Measurements from ENCODE around the gene KHK.

Gene KHK

GRCh38 chr2:27082773-27083409, 3.7 kb upstream of the KHK start:
- no peak for DNase-seq

GRCh38 chr2:27083410-27084296, 2.9 kb upstream of the KHK start:
- DNase-seq = no peak

GRCh38 chr2:27084297-27085061, 2.1 kb upstream of the KHK start:
- DNase-seq = no peak

- DNase-seq = no peak
These were observed 1.4 kb upstream of the KHK start for GRCh38 chr2:27085062-27085672.

- no peak for DNase-seq
These were observed 891 bp upstream of the KHK start for GRCh38 chr2:27085673-27086089.

GRCh38 chr2:27086090-27086723, 365 bp upstream of the KHK start:
- peak; percentile 87 to 97 for DNase-seq

GRCh38 chr2:27087823-27088410, 1.3 kb downstream of the KHK start:
- DNase-seq = no peak

- DNase-seq = no peak
These were observed 2.1 kb downstream of the KHK start for GRCh38 chr2:27088634-27089033.

- no peak for DNase-seq
These were observed 2.8 kb downstream of the KHK start for GRCh38 chr2:27089111-27089954.

- DNase-seq = no peak
These were observed 5.4 kb downstream of the KHK start for GRCh38 chr2:27091746-27092695.

GRCh38 chr2:27092696-27093429, 6.3 kb downstream of the KHK start:
- DNase-seq = no peak

GRCh38 chr2:27093430-27094352, 7.1 kb downstream of the KHK start:
- DNase-seq = no peak

- no peak for DNase-seq
These were observed 7.9 kb downstream of the KHK start for GRCh38 chr2:27094353-27094984.

GRCh38 chr2:27095427-27095744, 8.8 kb downstream of the KHK start:
- no peak for DNase-seq

- DNase-seq = no peak
These were observed 9.4 kb downstream of the KHK start for GRCh38 chr2:27095745-27096651.

- no peak for DNase-seq
These were observed 10.3 kb downstream of the KHK start for GRCh38 chr2:27096748-27097297.
